Measurements from ENCODE around the gene MYH11.

Gene MYH11

GRCh38 chr16:15856901-15857698, at the start of gene MYH11:
Gene MYH11, minus strand, starts transcription at chr16:15857028. Its CDS starts 18,776 bp downstream, at chr16:15838252.
- DNase-seq, result no peak

DNA sequence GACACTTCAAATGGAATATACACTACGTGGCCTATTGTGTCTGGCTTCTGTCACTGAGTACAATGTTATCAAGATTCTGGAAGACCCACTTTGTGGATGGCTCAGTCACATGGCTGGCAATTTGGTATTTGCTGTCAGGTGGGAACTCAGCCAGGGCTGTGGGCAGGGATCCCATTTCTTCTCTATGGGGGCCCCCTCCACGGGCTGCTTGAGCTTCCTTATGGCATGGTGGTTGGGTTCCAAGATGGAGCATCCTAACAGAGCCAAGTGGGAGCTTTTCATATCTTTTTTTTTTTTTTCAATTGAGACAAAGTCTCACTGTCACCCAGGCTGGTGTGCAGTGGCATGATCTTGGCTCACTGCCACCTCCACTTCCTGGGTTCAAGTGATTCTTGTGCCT, 49.6 kb upstream of the MYH11 start:
- no peak for DNase-seq

GRCh38 chr16:15903960-15904359, 47.1 kb upstream of the MYH11 start:
- no peak for DNase-seq

- no peak for DNase-seq
Measured at GRCh38 chr16:15900901-15901500, 44.2 kb upstream of the MYH11 start.

- no peak for DNase-seq
Measured at GRCh38 chr16:15900357-15900756, 43.5 kb upstream of the MYH11 start.

GRCh38 chr16:15899538-15900100, 42.8 kb upstream of the MYH11 start:
- no peak for DNase-seq

GRCh38 chr16:15898654-15899053, 41.8 kb upstream of the MYH11 start:
- no peak for DNase-seq

DNA sequence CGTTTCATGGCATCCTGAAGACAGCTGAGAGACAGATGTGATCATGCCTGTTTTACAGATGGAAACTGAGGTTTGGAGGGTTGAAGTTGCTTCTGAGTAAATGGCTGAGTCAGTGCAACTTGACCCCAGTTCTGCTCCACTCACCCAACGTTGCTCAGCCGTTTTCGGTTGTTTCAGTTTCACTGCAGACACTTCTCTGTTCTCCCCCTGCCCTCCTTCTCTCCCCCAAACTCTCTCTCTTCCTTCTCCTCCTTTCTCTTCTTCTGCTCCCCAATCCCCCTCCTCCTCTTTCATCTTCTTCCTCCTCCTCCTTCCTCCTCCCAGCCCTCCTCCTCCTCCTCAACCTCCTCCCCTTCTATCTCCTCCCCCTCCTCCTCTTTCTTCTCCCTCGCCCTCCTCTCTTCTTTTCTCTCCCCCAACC, 41.0 kb upstream of the MYH11 start:
- DNase-seq, result no peak

GRCh38 chr16:15897121-15897780, 40.4 kb upstream of the MYH11 start:
- DNase-seq, result peak; percentile 87

GRCh38 chr16:15894571-15895374, 37.9 kb upstream of the MYH11 start:
- DNase-seq, result no peak

- DNase-seq, result no peak
Measured at GRCh38 chr16:15891508-15891907, 34.7 kb upstream of the MYH11 start.

GRCh38 chr16:15888072-15888976, 31.5 kb upstream of the MYH11 start, which contains the start of gene CEP20:
Gene CEP20, minus strand, starts transcription at chr16:15888603. Its CDS starts 18 bp downstream, at chr16:15888585.
- DNase-seq, result peak; percentile 99

GRCh38 chr16:15887283-15887682, 30.5 kb upstream of the MYH11 start:
- DNase-seq, result peak; percentile 34

GRCh38 chr16:15886078-15886477, 29.2 kb upstream of the MYH11 start:
- DNase-seq, result no peak

GRCh38 chr16:15885560-15886001, 28.8 kb upstream of the MYH11 start:
- peak; percentile 88 for DNase-seq

DNA sequence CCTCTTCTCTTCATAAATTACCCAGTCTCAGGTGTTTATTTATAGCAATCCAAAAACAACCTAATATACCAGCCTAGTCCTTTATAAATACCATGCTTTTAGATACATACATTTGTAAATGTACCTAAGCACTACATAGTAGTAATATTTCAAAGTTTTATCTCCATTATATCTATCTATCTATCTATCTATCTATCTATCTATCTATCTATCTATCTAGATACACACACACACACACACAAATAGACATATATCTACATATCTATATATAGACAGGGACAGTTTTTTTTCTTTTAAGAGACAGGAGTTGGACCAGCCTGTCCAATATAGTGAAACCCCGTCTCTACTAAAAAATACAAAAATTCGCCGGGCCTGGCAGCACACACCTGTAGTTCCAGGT, 25.7 kb upstream of the MYH11 start:
- DNase-seq, result no peak

DNA sequence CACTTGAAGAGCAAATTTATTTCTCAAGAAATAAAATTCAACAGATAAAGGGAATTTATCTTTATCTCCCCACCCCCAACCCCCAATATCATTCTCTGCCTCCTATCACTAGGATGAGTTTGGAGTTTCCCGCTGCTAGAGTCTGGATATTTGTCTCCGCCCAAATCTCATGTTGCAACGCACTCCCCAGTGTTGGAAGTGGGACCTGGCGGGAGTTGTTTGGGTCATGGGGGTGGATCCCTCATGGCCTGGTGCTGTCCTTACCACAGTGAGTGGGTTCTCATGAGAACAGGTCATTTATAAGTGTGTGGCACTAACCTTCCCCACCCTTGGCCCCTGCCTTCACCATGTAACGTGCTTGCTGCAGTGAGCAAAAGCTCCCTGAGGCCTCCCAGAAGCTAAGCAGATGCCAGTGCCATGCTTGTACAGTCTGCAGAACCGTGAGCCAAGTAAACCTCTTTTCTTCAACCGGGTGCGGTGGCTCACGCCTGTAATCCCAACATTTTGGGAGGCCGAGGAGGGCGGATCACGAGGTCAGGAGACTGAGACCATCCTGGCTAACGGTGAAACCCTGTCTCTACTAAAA, 25.1 kb upstream of the MYH11 start:
- DNase-seq, result no peak

- DNase-seq, result no peak
Measured at GRCh38 chr16:15880434-15881308, 23.8 kb upstream of the MYH11 start.

GRCh38 chr16:15879255-15879811, 22.5 kb upstream of the MYH11 start:
- DNase-seq, result peak; percentile 65

DNA sequence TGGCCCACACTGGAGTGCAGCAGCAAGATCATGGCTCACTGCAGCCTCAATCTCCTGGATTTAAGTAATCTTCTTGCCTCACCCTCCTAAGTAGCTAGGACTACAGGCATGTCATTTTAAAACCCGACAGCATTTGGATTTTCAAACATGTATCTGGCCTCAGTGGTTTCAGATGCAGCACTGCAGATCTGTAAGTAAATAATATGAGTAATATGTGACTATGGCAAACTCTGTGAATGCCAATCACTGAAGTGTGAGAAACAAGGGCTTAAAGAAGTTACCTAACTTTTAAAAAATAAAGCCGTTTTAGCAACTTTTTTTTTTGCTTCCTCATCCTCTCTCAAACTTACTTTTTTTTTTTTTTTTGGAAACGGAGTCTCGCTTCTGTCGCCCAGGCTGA, 19.7 kb upstream of the MYH11 start:
- DNase-seq, result no peak
